GM12864 (cell line): Measurements from ENCODE around the gene CLCN2.

Source experiments
- DNase-seq: peaks from one replicate; pipeline ENCODE4 v3.0.0-alpha.2; 2011; ENCODE audit warnings: low read depth
- H3K4me3 ChIP-seq: 2 replicates; pipeline ENCODE4 v1.5.1; 2011; ENCODE audit warnings: mild to moderate bottlenecking, low read depth, low read length, control low read depth
- TF ChIP-seq, protein P1 (sequence below): IDR thresholded peaks from 2 replicates; pipeline ENCODE4 v1.5.1; 2011; ENCODE audit warnings: low read depth, mild to moderate bottlenecking, moderate library complexity, low read length, control low read depth, inconsistent platforms; ENCODE audit errors: missing control alignments

CLCN2 gene

DNA sequence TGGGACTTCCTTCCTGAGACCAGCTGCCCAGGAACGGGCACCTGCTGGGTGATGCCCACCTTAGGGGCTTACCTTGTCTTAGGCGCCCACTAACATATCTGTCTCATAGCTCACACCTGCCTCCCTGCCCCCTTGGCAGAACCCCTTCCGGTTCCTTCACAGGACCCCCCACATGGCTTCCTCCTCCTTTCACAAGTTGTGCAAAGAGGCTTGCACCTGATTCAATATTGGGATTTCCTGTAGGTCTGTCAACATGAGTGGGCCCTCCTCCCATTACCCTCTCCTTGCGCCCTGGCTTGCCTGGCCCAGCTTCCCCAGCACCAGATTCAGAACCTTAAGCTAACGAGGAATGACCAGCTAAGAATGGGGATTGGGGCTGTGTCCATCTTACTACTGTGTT is 16.0 kb upstream of the CLCN2 start:
- TF ChIP-seq, protein P1, sequence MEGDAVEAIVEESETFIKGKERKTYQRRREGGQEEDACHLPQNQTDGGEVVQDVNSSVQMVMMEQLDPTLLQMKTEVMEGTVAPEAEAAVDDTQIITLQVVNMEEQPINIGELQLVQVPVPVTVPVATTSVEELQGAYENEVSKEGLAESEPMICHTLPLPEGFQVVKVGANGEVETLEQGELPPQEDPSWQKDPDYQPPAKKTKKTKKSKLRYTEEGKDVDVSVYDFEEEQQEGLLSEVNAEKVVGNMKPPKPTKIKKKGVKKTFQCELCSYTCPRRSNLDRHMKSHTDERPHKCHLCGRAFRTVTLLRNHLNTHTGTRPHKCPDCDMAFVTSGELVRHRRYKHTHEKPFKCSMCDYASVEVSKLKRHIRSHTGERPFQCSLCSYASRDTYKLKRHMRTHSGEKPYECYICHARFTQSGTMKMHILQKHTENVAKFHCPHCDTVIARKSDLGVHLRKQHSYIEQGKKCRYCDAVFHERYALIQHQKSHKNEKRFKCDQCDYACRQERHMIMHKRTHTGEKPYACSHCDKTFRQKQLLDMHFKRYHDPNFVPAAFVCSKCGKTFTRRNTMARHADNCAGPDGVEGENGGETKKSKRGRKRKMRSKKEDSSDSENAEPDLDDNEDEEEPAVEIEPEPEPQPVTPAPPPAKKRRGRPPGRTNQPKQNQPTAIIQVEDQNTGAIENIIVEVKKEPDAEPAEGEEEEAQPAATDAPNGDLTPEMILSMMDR, result no peak
- H3K4me3 ChIP-seq, result no peak overlapping the region
- DNase-seq, result no peak

DNA sequence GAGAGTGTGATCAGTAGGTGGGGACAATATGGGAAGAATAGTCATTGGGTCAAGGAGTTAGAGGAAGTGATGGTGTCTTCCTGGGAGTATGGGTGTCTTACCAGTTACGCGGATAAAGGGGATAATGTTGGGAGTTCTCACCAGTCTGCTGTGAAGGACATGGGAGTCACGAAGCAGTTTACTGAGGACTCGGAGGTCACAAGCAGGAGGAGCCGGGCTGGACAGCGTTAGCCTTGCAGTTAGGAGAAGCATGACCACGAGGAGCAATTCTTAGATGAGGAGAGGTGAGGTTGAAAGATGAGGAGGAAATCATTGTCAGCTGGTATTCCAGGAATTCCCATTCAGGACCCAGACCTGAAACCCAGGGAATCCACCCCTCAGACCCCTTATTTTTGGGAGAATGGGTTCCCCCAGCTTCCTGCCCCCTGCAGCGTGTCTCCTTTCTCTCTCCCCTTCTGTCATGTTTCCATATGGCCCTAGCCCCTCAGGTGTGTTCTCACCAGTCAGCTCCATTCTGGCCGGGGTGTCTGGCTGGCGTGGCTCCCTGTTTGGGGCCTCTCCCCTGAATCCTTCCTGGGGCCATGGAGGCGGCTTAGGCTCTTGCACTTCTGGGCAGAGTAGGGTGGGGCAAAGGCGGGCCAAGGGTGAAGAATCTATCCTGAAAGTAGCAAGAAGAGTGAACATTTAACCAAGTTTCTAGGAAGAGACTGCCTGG is 14.5 kb upstream of the CLCN2 start:
- H3K4me3 ChIP-seq, result no peak overlapping the region
- no peak for DNase-seq
- TF ChIP-seq, protein P1, result no peak

DNA sequence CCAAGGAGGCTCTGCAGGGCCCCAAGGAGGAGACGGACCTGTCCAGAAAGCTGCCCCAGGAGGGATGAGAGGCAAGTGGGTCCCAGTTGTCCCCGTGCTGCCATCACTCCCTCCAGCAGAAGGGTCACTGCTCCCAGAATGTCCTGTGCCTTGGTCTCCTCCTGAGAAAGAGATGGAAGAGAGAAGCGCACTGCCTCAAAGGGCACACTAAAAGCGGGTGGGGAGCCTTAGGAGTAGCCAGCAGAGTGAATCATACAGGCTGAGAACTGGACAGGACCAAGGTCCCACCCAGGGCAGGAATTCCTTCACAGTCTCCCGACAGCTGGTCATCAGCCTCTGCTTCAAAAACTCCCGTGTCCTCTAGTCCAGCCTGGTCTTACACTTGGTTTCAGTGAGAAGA is 12.0 kb upstream of the CLCN2 start:
- DNase-seq, result no peak
- H3K4me3 ChIP-seq, result no peak overlapping the region
- TF ChIP-seq, protein P1, result no peak

DNA sequence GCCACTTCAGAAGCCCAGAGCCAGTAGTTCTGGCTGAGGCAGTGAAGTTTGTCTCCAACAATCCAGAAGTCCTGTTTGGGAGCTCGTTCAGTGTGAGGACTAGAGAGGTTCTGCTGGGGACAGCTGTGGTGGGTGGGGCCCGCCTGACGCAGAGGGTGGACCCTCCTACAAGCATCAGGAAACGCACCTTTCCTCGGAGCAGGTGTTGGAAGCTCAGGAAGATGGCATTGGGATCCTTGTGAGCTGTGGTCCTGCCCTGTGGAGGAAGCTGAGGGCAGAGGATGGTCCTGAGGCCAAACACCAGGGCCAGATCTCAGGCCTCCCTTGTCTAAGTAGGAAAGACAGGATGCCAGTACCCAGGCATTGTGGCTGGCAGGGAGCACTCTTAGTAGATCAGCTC is 11.5 kb upstream of the CLCN2 start:
- H3K4me3 ChIP-seq, result no peak overlapping the region
- TF ChIP-seq, protein P1, result no peak
- no peak for DNase-seq

DNA sequence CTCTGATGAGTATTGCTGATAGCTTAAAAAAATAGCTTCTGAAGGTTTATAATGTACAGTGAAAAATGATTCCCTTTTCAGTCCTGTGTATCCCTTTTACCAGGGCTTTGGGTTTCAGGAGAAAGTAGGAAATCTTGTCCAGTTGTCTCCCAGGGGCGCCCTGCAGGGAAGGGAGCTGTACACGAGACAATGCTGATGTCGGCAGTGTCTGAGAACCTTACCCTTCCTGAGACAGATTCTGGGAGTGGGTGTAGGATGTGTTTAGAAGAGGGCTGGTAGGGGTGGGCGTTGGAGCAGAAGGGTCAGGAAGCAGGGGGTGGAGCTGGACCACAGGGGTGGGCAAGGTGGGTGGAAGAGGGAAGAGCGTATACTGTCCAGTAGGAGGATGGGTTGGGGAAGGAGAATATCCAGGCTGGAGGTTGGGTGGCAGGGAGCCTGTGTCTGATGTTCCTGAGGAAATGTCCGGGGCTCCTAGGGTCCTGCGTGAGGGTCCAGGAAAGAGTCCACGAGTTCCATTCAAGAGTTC is 11.0 kb upstream of the CLCN2 start:
- no peak overlapping the region for H3K4me3 ChIP-seq
- no peak for DNase-seq
- TF ChIP-seq, protein P1, result no peak

DNA sequence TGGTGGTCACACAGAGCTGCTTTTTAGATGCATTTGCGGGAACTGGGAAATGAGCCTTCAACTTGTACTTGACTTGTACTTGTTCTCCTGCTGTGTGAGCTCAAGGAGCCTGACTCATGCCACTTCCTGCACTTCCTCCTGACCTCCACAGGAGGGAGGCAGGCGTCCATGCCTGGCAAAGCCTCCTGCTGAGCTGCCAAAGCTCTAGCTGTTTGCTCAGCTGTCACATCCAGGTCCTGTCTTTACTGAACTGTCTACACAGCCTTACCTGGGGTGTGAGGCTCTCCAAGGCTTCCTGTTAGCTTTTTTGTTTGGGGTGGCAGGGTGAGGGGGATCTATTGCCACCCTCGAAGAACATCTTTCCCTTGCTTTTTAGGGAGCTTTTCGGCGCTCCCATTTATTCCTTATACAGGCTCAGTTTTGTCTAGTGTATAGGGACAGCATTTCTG is 10.2 kb upstream of the CLCN2 start:
- no peak overlapping the region for H3K4me3 ChIP-seq
- TF ChIP-seq, protein P1, result peak; percentile 97
- DNase-seq, result peak; percentile 34
